K562 (cell line): ENCODE measurements around the gene CDK11B. TPM values are rescaled to one million over a fixed set of nuclear protein-coding genes. Genes with fewer than 3 reads are reported as not detected.

Experiments
- ARID2 ChIP-seq: fragments of 450-650 bp; IDR thresholded peaks from 2 replicates; pipeline ENCODE4 v1.6.1; 2017; ENCODE audit warnings: antibody characterized with exemption, mild to moderate bottlenecking
- CCNT2 ChIP-seq: IDR thresholded peaks from 2 replicates; pipeline ENCODE4 v1.6.1; 2011; ENCODE audit warnings: borderline replicate concordance, low read depth, mild to moderate bottlenecking, moderate library complexity, mixed read lengths, low read length; ENCODE audit not compliant: insufficient read length; ENCODE audit errors: extremely low read depth
- CEBPZ ChIP-seq: fragments of 150-350 bp; IDR thresholded peaks from 2 replicates; pipeline ENCODE4 v1.6.1; 2014; ENCODE audit warnings: low read depth, mild to moderate bottlenecking, low read length, borderline replicate concordance
- FOXA3 ChIP-seq, 2 experiments: fragments of 450-650 bp in 1 of 2; sonication (generic) in 1 of 2; formaldehyde crosslinking; IDR thresholded peaks in 1 of 2; conservative IDR thresholded peaks in 1 of 2; 2 replicates each; pipeline versions ENCODE4 v1.4.0 to v1.8.0; 2020 to 2022; ENCODE audit warnings: mild to moderate bottlenecking in 2 of 2, missing genetic modification reagents in 1 of 2
- FOXK2 ChIP-seq, 2 experiments: fragments of 450-650 bp; IDR thresholded peaks in 1 of 2; conservative IDR thresholded peaks in 1 of 2; 2 replicates each; pipeline ENCODE4 v1.6.1; 2016; ENCODE audit warnings: low read depth in 2 of 2, mild to moderate bottlenecking in 1 of 2
- FOXP1 ChIP-seq: sonication (generic); formaldehyde crosslinking; IDR thresholded peaks from 2 replicates; pipeline ENCODE4 v1.8.0; 2022; ENCODE audit warnings: mild to moderate bottlenecking, missing genetic modification reagents
- ID3 ChIP-seq, 2 experiments: fragments of 250-450 bp in 1 of 2; fragments of 450-650 bp in 1 of 2; sonication (Bioruptor Pico) in 1 of 2; IDR thresholded peaks; 2 replicates each; pipeline versions ENCODE4 v1.6.1 to v1.8.0; 2016 to 2021; ENCODE audit warnings: mild to moderate bottlenecking in 2 of 2, moderate library complexity in 2 of 2, missing compliant biosample characterization in 1 of 2, missing genetic modification characterization in 1 of 2
- IRF2 ChIP-seq: sonication (generic); formaldehyde crosslinking; IDR thresholded peaks from 2 replicates; pipeline ENCODE4 v1.8.1; 2022; ENCODE audit warnings: mild to moderate bottlenecking, missing genetic modification reagents
- L3MBTL2 ChIP-seq: fragments of 450-650 bp; IDR thresholded peaks from 2 replicates; pipeline ENCODE4 v1.6.1; 2016; ENCODE audit warnings: mild to moderate bottlenecking, moderate library complexity
- NR2C2 ChIP-seq, 2 experiments: fragments of 200-800 bp in 1 of 2; sonication (Bioruptor generic) in 1 of 2; sonication (generic) in 1 of 2; formaldehyde crosslinking in 1 of 2; IDR thresholded peaks; 2 replicates each; pipeline versions ENCODE4 v1.6.1 to v1.8.0; 2016 to 2022; ENCODE audit warnings: mild to moderate bottlenecking in 1 of 2, missing compliant biosample characterization in 1 of 2, missing genetic modification characterization in 1 of 2, missing genetic modification reagents in 1 of 2
- RBM17 ChIP-seq: fragments of 200-400 bp; formaldehyde crosslinking; IDR thresholded peaks from 2 replicates; pipeline ENCODE4 v1.6.1; 2017; ENCODE audit warnings: low read depth, mild to moderate bottlenecking, low read length, borderline replicate concordance
- RBM25 ChIP-seq: fragments of 200-400 bp; formaldehyde crosslinking; IDR thresholded peaks from 2 replicates; pipeline ENCODE4 v1.6.1; 2018; ENCODE audit warnings: low read length, low read depth, moderate library complexity; ENCODE audit not compliant: severe bottlenecking
- SAFB ChIP-seq: fragments of 200-400 bp; formaldehyde crosslinking; IDR thresholded peaks from 2 replicates; pipeline ENCODE4 v1.6.1; 2017; ENCODE audit warnings: low read depth, low read length, borderline replicate concordance
- SMAD1 ChIP-seq: fragments of 150-350 bp; IDR thresholded peaks from 2 replicates; pipeline ENCODE4 v1.6.1; 2014; ENCODE audit warnings: low read length, low read depth; ENCODE audit not compliant: partially characterized antibody
- SREBF2 ChIP-seq: sonication (generic); formaldehyde crosslinking; IDR thresholded peaks from 2 replicates; pipeline ENCODE4 v1.4.0; 2020; ENCODE audit warnings: mild to moderate bottlenecking, missing genetic modification reagents
- THAP12 ChIP-seq: fragments of 250-450 bp; sonication (Bioruptor Pico); IDR thresholded peaks from 2 replicates; pipeline ENCODE4 v1.9.0; 2021; ENCODE audit warnings: mild to moderate bottlenecking, inconsistent platforms
- ZBTB9 ChIP-seq: fragments of 450-650 bp; formaldehyde crosslinking; IDR thresholded peaks from 2 replicates; pipeline ENCODE4 v1.4.0; 2020; ENCODE audit warnings: mild to moderate bottlenecking, moderate library complexity
- polyA plus RNA-seq, 8 experiments: library from polyadenylated mRNA; depleted of rRNA in 4 of 8; stranded (reverse) in 5 of 8; unstranded in 3 of 8; fragments of >200 nt; fragmentation: Nextera tagmentation in 2 of 8; fragmentation: Illumina TruSeq in 1 of 8; extraction: Ambion mirVana in 2 of 8; extraction: Trizol in 1 of 8; gene quantifications; 2 replicates each; pipeline versions ENCODE4 v1.2.1 to v1.2.3, GENCODE V29; 2011 to 2014; ENCODE audit warnings: inconsistent platforms in 1 of 8, missing spikeins in 1 of 8
- total RNA-seq, 7 experiments: library from RNA; depleted of rRNA in 6 of 7; stranded (reverse); fragments of >200 nt in 6 of 7; fragmentation: Illumina TruSeq in 2 of 7; extraction: Trizol in 2 of 7; gene quantifications; 2 replicates each; pipeline versions ENCODE4 v1.2.1 to v1.2.3, GENCODE V29; 2011 to 2021; ENCODE audit warnings: low replicate concordance in 1 of 7

Gene CDK11B
- total and polyA plus RNA-seq, 9 of the 15 experiments (the other 6 are each of a cell fraction or from before 2014, with no cell fraction given), result 2.8 to 52.2 (median 19.5) TPM

- 0 out of 2 replicates have a peak, but pooled peaks have one; percentile 67 for TF ChIP-seq NR2C2 (CRISPR knock-in tag; IDR thresholded peaks at IDR 0.05)
- no peak for TF ChIP-seq NR2C2 (tag; IDR thresholded peaks at IDR 0.05)
- TF ChIP-seq CEBPZ, result no peak
- no peak for TF ChIP-seq ARID2
- TF ChIP-seq SAFB, result 0 out of 2 replicates have a peak, but pooled peaks have one; percentile 48
- TF ChIP-seq ID3 (CRISPR knock-in tag; IDR thresholded peaks at IDR 0.05), result no peak
- TF ChIP-seq ID3 (tag; IDR thresholded peaks at IDR 0.05), result peak; percentile 34; the same call in 1 of the 2 replicates
- 0 out of 2 replicates have a peak, but pooled peaks have one; percentile 52 for TF ChIP-seq ZBTB9 (CRISPR knock-in tag)
- TF ChIP-seq RBM25, result no peak
- TF ChIP-seq SMAD1, result no peak
- peak; percentile 97 for TF ChIP-seq FOXP1 (CRISPR knock-in tag)
- TF ChIP-seq IRF2 (CRISPR knock-in tag), result 0 out of 2 replicates have a peak, but pooled peaks have one; percentile 72
- TF ChIP-seq RBM17, result no peak
- TF ChIP-seq CCNT2, result peak; percentile 45
- TF ChIP-seq FOXA3 (CRISPR knock-in tag; conservative IDR thresholded peaks at IDR 0.05 in 1 of 2, IDR thresholded peaks at IDR 0.05 in 1 of 2), result no peak; a peak in 1 of 4 replicates
- peak; percentile 43; the same call in 1 of the 2 replicates for TF ChIP-seq THAP12 (CRISPR knock-in tag)
- peak; percentile 97 for TF ChIP-seq L3MBTL2
- no peak for TF ChIP-seq SREBF2 (CRISPR knock-in tag)
- TF ChIP-seq FOXK2 (conservative IDR thresholded peaks at IDR 0.05 in 1 of 2, IDR thresholded peaks at IDR 0.05 in 1 of 2; ENCODE audit: low read depth in 2 of 2), result no peak
These were observed 59.5 kb downstream of the CDK11B start (continued) for GRCh38 chr1:1599030-1599934.
